CD4-positive, alpha-beta T cell treated with Interleukin-17A for 1 hour (primary cell): ENCODE results near the gene POP7.

Experiments used
- DNase-seq: peaks from one replicate; pipeline ENCODE4 v3.0.0-alpha.2; 2020

POP7 gene

GRCh38 chr7:100679129-100679926, 26.6 kb upstream of the POP7 start:
- no peak for DNase-seq

- no peak for DNase-seq
Measured at GRCh38 chr7:100679927-100680575, 25.9 kb upstream of the POP7 start.

GRCh38 chr7:100680576-100681271, 25.2 kb upstream of the POP7 start:
- no peak for DNase-seq

GRCh38 chr7:100681491-100682227, 24.3 kb upstream of the POP7 start:
- DNase-seq: no peak

GRCh38 chr7:100682228-100682741, 23.6 kb upstream of the POP7 start:
- DNase-seq: no peak

- DNase-seq: no peak
Measured at GRCh38 chr7:100682991-100683658, 22.8 kb upstream of the POP7 start.

GRCh38 chr7:100683659-100684533, 22.0 kb upstream of the POP7 start:
- no peak for DNase-seq

GRCh38 chr7:100684534-100685042, 21.3 kb upstream of the POP7 start:
- DNase-seq: no peak

- no peak for DNase-seq
Measured at GRCh38 chr7:100685049-100685605, 20.8 kb upstream of the POP7 start.

- no peak for DNase-seq
Measured at GRCh38 chr7:100685631-100686145, 20.2 kb upstream of the POP7 start.

- DNase-seq: no peak
Measured at GRCh38 chr7:100686201-100686821, 19.6 kb upstream of the POP7 start.

- no peak for DNase-seq
Measured at GRCh38 chr7:100686822-100687211, 19.1 kb upstream of the POP7 start.

- DNase-seq: no peak
Measured at GRCh38 chr7:100687261-100687660, 18.7 kb upstream of the POP7 start.

GRCh38 chr7:100687751-100688300, 18.1 kb upstream of the POP7 start:
- no peak for DNase-seq

- no peak for DNase-seq
Measured at GRCh38 chr7:100688326-100688860, 17.5 kb upstream of the POP7 start.

- no peak for DNase-seq
Measured at GRCh38 chr7:100689230-100690135, 16.4 kb upstream of the POP7 start.

GRCh38 chr7:100691676-100692577, 14.0 kb upstream of the POP7 start:
- peak; percentile 87 for DNase-seq
